GM19397 (cell line): ENCODE data around the gene ANKAR.
"Not testable (repeated sequence)": the region's sequence is repeated elsewhere in the genome, so short reads cannot be mapped to it uniquely, and the experiment has no call there.

Experiments
- ATAC-seq: cut with Tn5 transposase; IDR thresholded peaks from one replicate; pipeline ENCODE4 v1.9.1; 2021; ENCODE audit warnings: mild to moderate bottlenecking, moderate library complexity; ENCODE audit not compliant: unreplicated experiment

The ANKAR gene, protein sequence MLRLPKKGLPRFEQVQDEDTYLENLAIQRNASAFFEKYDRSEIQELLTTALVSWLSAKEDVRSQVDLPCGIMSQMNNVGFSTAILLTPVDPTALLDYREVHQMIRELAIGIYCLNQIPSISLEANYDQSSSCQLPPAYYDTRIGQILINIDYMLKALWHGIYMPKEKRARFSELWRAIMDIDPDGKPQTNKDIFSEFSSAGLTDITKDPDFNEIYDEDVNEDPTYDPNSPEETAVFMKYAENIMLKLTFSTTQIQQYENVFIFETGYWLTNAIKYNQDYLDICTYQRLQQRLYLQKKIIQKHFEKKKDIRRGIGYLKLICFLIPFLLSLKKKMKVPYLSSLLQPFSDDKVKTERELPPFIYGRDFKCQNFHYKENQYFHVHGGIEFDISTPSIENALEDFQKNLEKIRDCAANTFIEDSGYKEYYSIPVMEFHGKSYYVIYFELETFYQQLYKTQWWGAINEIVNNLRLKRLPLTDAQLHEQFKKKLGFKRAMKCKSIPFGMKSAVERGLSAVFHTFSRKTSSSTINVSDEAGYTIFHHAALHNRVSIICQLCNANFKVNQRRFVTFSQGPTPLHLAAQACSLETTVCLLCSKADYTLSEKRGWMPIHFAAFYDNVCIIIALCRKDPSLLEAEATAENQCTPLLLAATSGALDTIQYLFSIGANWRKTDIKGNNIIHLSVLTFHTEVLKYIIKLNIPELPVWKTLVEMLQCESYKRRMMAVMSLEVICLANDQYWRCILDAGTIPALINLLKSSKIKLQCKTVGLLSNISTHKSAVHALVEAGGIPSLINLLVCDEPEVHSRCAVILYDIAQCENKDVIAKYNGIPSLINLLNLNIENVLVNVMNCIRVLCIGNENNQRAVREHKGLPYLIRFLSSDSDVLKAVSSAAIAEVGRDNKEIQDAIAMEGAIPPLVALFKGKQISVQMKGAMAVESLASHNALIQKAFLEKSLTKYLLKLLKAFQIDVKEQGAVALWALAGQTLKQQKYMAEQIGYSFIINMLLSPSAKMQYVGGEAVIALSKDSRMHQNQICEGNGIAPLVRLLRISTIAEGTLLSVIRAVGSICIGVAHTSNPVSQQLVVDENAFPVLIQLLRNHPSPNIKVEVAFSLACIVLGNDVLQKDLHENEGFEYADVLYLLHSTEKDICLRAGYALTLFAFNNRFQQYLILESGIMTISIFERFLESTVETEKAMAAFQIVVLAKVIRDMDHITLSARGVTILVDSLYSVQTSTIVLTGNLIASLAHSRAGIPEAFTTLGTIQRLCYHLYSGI (N-terminal part only)

DNA sequence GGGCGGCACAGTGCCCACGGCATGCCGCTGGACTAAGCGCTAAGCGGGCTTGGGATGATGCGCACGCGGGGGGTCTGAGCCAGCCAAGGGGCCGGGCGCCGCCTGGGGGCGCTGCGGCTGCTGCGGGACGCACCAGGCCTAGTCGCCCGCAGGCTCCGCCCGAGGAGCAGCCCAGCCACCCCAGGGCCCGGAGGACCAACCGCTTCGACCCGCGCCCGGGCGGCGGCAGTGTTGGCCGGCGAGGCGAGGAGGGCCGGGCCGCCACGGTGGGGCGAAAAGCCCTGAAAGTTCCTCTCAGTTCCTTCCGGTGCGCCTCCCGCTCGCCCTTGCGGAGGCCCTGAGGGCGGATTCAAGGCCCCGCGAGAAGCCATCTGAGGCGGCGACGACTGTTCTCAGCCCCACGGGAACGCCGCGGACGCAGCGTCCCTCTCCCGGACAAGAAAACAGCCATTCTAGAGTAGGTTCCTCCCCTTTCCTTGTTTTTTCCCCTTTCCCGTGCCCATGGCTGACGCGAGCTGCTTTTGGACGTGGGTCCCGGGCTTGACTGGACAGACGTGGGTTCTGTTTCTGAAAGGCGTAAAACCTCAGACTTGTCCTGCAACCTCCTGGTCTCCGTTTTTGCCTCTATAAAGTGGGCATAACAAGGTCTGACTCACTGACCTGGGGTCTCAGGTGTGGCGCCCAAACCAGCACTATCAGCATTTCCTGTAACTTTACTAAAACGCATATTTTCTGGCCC, at the start of gene ANKAR:
TSS of gene ANKAR (plus strand) at position 297 of the 739 bp plus-strand sequence. CDS start 1,821 bp downstream, outside the sequence.
- peak; percentile 98 for ATAC-seq

DNA sequence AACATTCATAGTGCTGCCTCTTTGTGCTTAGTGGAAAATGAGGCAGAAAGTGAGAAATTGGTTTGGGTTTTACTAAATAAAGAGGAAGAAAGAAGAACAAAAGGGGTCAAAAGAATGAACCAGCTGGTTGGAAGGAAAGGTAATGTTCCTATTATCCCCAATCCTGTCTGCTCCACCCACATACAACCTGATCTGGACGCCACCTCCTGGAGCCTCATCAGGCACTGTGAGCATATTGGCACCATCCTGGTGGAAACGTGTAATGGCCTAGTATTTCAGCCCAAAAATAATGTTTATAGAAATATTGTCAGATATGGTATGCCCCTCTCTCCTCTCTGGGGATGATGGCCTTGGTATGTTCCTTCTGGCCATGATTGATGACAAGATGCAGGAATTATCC, 48.8 kb upstream of the ANKAR start:
- ATAC-seq, result no peak

DNA sequence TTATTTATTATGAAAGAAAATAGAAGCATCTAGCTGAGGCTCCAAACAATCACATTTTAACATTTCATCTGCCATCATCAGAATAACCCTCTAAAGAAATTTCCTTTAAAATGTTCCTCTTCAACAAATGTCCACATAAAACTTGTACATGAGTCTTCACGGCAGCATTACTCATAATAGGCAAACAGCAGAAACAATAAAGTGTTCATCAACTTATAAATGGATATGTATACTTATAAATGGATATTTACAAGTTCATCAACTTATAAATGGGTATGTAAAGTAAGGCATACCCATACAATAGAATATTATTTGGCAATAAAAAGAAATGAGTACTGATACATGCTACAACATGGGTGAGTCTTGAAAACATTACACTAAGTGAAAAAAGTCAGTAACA, 46.7 kb upstream of the ANKAR start:
- no peak for ATAC-seq

DNA sequence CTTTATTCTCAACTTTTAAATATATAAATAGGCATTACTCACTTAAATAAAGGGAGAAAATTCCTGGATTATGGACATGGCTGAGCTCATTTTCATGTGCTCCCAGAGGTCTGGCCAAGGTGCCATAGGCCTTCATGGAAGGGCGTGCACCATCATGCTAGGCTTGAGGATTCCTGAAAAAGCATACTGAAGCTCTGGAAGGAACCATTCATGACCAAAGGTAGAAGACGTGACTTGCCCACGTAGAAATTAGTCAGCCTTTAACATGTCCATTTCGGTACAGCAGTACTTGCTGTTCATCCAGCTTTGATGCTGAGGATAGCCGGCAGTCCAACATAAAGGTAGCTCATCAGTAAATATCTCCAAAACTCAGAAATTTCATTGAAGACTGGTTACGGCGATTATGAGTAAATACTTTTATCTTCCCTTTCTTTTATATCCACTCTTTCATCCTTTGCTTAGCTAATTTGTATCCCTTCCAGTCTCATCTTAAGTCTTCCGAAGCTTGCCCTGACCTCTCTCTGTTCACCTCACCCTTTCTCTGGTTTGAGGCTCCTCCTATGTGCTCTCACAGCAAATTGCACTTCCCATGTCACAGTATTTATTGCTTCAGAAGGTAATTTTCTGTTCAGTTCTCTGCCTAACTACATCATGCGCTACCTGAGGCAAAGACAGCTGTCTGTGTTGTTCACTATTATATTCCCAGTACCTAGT, 45.5 kb upstream of the ANKAR start:
- ATAC-seq, result no peak

DNA sequence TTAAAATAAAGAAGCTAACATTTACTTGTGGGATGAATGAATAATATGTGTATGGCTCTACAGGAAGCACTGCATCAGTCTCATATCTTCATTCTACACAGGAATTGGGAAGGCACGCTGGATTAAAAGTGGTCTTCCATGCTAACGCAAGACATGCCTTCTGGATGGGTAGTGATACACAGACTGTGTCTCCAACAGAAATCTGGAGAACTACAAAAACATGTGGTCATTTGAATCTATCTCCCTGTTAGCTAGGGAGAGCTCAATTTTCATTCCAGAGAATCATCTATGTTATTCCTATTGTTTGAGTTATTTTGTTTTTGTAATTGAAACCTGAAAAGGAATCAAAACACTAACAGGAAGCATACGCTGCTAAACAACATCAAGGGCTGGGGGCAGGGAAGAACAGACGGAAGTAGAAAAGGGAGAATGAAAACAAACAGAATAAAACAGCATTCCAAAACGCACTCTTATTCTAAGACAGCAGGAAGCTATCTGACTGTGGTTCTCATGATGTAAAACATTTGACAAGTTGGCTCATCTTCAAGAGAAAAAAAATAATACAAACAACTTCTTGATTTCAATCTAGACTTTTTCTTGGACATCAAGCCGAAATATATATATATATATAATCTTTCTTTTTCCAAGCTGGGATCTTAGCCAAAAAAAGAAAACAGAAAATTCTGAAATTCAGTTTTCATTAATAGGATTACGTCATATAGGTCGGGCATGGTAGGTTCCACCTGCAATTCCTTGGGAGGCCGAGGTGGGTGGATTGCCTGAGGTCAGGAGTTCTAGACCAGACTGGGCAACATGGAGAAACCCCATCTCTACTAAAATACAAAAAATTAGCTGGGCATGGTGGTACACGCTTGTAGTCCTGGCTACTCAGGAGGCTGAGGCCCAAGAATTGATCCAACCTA, 44.7 kb upstream of the ANKAR start:
- ATAC-seq, result no peak

DNA sequence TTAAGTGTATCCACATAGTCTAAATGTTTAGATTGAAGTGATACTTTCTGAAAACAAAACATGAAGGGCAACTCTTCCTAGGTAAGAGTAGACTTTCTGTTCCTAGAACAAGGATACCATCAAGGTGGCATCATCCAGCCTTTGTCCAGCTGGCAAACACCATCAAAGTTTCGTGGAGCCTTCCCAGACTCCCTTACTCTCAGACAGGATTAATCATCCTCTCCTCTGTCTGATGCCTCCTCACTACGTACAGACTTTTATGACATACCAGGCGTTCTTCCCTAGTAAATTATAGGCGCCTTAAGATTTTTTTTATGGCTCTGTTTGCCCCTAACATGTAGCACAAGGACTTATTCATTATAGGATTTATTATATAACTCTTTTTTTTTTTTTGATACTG, 42.6 kb upstream of the ANKAR start:
- no peak for ATAC-seq

DNA sequence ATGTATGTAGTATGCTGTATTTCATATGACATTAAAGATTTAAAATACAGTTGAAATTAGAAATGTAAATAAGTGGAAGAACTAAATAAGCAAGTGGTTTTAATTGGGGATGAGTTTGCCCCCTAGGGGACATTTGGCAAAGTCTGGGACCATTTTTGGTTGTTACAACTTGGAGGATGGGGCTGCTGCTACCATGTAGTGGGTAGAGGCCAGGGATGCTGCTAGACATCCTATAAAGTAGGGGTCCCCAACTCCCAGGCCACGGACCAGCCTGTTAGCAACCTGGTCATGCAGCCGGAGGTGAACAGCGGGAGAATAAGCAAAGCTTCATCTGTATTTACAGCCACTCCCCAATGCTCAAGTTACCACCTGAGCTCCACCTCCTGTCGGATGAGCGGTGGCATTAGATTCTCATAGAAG, 41.1 kb upstream of the ANKAR start:
- no peak for ATAC-seq

DNA sequence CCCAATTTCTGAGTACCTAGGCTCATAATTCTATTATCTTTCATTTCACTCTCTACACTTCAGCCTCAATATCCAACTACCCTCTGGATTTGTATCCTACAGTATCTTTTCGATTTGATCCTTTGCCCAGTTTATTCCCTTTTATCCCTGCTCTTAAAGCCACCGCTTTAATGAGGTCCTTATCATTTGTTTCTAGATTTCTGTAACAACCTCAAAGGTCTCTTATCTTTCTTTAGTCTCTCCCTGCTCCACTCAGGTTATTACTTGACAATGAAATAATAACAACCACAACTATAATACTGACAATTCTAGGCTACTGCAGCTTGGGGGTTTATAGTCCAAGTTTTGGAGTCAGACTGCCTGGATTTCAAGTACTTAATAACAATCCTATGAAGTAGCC, 39.1 kb upstream of the ANKAR start:
- ATAC-seq, result no peak

DNA sequence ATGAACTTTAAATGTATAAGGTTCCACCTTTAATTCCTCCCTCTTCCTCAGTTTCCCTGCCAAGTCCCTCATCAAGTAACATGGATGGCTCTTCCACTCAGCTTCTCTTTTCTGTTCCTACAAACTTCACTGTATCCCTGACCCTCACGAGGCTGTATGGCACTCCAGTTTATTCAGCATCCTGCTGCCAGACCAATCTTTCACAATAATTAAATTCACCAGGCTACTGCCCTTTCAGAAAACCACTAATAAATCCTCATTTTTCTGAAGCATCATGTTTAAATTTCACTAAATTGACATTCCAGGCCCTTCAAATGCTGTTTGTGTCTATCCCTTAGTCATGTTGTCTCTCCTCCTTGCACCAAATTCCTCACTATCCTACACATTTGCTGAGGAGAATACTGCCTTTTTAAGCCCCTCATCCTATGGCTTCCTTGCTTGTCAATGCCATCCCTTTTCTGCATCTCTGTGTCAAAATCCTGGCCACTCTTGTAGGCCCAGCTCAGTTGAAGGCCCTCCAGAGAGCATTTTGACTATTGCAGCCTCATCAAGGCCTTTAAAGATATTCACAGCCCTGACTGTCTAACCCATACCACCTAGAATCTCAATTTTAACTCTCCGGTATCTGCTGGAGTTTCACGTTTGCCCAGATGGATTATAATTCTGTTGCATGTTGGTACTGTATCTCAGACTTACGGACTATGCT, 36.0 kb upstream of the ANKAR start:
- ATAC-seq, result no peak

DNA sequence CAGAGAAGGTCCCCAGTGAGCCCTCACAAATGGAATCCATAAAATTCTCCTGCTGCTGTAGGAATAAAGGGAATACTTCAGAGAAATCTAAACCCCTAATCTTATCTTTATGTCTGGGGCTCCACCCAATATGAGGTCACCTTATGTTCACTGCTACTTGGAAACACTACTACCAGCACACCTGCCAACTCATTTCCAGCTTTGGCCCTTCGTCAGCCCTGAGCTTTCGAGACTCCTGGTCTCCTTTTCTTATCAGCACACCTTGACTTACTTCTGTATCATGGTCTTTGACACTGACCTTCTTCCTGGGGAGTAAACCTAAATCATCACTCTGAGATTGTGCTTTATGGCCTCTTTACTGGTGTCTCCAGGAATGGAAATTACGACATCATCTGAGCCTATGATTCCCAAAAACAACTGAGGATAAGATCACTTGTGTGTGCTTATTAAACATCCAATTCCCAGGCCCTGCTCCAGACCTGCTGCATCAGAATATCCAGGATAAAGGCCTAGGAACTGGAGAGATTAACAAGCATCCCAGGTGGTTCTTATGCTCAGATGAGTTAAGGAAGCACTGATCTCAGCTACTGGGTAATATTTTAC, 35.4 kb upstream of the ANKAR start:
- no peak for ATAC-seq

DNA sequence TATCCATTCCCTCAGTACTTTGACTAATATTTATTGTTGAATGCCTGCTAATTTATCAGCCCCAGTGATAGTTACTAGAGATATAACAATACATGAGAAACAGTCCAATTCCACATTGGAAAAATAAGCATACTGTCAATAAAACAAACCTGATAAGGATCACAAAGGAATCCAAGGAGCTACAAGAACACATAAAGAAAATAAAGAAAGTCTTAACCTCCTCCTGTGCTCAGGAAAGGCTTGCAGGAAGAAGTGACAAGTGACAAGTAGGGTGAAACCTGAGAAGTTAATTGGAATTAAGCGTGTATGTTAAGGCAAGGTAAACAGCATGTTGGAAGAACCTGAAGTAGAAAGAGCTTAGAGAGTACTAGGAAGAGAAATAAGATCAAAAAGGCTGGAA, 33.5 kb upstream of the ANKAR start:
- no peak for ATAC-seq

DNA sequence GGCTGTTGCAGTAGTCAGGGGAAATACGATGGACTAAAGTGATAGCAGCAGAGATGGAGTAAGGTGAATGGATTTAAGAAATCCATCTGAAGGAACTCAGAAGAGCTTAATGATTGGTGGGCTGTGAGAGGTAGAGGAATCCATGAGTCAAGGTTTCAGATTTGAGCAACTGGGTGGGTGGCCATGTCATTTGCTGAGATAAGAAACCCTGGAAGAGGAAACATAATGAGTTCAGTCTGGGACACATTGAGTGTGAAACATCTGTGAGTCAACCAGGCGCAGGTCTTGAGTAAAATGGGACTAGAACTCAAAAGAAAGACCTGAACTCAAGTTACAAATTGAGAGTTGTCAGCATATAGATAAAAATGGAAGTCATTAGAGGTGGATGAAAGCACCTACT, 32.9 kb upstream of the ANKAR start:
- ATAC-seq, result no peak

DNA sequence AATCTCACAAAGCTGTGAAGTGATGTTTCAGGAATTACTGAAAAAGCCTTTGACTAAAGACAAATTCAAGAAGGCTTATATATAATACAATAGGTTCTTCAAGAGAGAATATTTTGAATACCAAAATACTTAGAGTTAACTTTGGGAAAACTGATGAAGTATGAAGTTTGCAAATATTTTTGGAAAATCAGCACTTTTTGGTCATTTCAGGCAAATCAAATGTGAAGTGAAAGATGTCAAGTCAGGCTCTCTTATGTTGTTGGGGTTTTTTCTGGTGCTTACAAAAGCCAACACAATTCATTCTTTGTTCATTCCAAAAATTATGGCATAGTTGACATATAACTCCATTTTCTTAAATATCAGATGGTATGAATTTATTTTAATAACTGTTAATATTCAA, 27.9 kb upstream of the ANKAR start:
- no peak for ATAC-seq

DNA sequence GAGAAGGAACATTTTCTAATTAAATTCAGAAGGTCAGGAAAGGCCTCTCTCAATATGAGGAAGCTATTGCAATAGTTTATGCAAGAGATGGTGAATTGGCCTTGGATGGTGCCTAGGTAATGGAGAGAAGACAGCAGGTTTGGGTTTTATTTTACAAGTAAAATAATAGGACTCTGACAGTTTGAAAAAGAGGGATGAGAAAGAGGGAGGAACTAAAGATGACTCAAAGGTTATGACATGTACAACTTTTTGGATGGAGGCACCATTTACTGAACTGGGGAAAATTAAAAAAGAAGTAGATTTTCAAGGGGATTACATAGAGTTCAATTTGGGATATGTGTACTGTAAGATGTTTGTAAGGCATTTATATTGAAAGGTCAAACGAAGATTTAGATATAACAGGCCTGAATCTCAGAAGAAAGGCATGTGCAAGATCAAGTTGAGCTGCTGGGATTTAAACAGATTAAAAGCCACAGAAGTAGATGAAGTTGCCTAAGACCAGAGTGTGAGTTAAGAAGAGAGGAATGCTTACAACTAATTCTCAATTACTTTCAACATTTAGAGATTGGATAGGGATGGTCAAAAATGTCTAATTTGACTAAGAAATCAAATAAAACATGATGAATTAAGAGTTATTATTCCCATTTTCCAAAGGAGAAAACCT, 25.5 kb upstream of the ANKAR start:
- no peak for ATAC-seq

DNA sequence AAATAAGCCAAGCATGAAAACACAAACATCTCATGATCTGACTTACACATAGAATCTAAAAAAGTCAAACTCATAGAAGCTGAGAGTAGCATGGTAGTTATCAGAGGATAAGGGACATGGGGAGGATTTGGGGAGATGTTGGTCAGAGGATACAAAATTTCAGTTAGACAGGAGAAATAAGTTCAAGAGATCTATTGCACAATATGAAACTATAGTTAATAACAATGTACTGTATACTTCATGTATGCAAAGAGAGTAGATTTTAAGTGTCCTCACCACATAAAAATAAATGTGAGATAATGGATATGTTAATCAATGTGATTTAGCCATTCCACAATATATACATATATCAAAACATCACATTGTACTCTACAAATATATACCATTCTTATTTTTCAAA, 23.2 kb upstream of the ANKAR start:
- no peak for ATAC-seq

DNA sequence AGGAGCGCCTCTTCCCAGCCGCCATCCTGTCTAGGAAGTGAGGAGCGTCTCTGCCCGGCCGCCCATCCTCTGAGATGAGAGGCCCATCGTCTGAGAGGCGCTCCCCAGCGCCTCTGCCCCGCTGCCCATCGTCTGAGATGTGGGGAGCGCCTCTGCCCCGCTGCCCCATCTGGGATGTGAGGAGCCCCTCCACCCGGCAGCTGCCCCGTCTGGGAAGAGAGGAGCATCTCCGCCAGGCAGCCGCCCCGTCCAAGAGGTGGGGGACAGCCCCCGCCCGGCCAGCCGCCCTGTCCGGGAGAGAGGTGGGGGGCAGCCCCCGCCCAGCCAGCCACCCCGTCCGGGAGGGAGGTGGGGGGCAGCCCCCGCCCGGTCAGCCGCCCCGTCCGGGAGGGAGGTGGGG, 21.0 kb upstream of the ANKAR start:
- ATAC-seq, result not testable (repeated sequence)

DNA sequence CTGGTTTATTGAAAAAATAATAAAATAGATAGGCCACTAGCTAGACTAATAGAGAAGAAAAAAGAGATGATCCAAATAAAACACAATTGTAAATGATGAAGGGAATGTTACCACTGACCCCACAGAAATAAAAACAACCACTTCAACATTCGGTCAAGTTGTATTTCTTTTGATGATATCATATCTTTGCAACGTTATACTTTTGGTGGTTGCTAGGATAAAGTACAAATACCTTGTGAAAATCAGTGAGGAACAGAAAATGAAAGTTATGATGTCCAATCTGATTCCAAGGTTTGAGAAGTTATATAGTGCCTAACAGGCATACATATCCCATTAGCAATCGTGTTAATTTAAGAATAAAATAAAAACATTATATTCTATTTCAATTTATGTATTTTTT, 19.8 kb upstream of the ANKAR start:
- no peak for ATAC-seq
